Smooth muscle cell (in vitro differentiated cells): ENCODE measurements around the gene HCN4. TPM values are rescaled to one million over a fixed set of nuclear protein-coding genes. Genes with fewer than 3 reads are reported as not detected.

ENCODE experiments used
- DNase-seq: peaks from one replicate; lab custom pipeline; 2025; ENCODE audit not compliant: unreplicated experiment; lab: John Stamatoyannopoulos, UW
- H2AFZ ChIP-seq: fragments of 200-600 bp; sonication (generic); 2 replicates; pipeline ENCODE4 v1.6.0; 2016; ENCODE audit warnings: antibody characterized with exemption, low read depth, mild to moderate bottlenecking
- H3F3A ChIP-seq: fragments of 200-600 bp; sonication (generic); 2 replicates; pipeline ENCODE4 v1.6.0; 2017; ENCODE audit warnings: antibody characterized with exemption, low read depth
- H3K27ac ChIP-seq: fragments of 200-600 bp; sonication (generic); 2 replicates; pipeline ENCODE4 v1.5.1; 2016; ENCODE audit warnings: low read depth, mild to moderate bottlenecking
- H3K27me3 ChIP-seq: fragments of 200-600 bp; sonication (generic); 2 replicates; pipeline ENCODE4 v1.6.1; 2016; ENCODE audit warnings: low read depth, mild to moderate bottlenecking
- H3K36me3 ChIP-seq: fragments of 200-600 bp; sonication (generic); 2 replicates; pipeline ENCODE4 v1.5.1; 2016; ENCODE audit warnings: low read depth
- H3K4me1 ChIP-seq: fragments of 200-600 bp; sonication (generic); 2 replicates; pipeline ENCODE4 v1.5.1; 2016; ENCODE audit warnings: low read depth
- H3K4me2 ChIP-seq: fragments of 200-600 bp; sonication (generic); 2 replicates; pipeline ENCODE4 v1.6.0; 2016; ENCODE audit warnings: mild to moderate bottlenecking
- H3K4me3 ChIP-seq: fragments of 200-600 bp; sonication (generic); 2 replicates; pipeline ENCODE4 v1.5.1; 2016; ENCODE audit warnings: mild to moderate bottlenecking
- H3K79me2 ChIP-seq: fragments of 200-600 bp; sonication (generic); 2 replicates; pipeline ENCODE4 v1.6.0; 2016; ENCODE audit warnings: low read depth, mild to moderate bottlenecking
- H3K9ac ChIP-seq: fragments of 200-600 bp; sonication (generic); 2 replicates; pipeline ENCODE4 v1.6.0; 2016; ENCODE audit warnings: low read depth
- H3K9me3 ChIP-seq: fragments of 200-600 bp; sonication (generic); replicated peaks from 2 replicates; pipeline ENCODE4 v1.5.1; 2016; ENCODE audit warnings: low read depth
- H4K20me1 ChIP-seq: fragments of 200-600 bp; sonication (generic); 2 replicates; pipeline ENCODE4 v1.6.0; 2016; ENCODE audit warnings: low read depth
- WGBS: methylation state at CpG from one replicate; pipeline ENCODE4 v1.1.7; 2016; ENCODE audit warnings: low lambda C conversion rate; 5-methylcytosine and 5-hydroxymethylcytosine counted together
- polyA plus RNA-seq: library from polyadenylated mRNA; unstranded; fragments of >200 nt; fragmentation: Nextera tagmentation; extraction: Ambion mirVana; gene quantifications from 2 replicates; pipeline ENCODE4 v1.2.1, GENCODE V29; 2016
- total RNA-seq: library from RNA; depleted of rRNA; stranded (reverse); fragments of >200 nt; gene quantifications from 2 replicates; pipeline ENCODE4 v1.2.3, GENCODE V29; 2014
- TF ChIP-seq, protein P1 (sequence below): fragments of 200-600 bp; sonication (generic); IDR thresholded peaks from 2 replicates; pipeline ENCODE4 v1.5.1; 2017; ENCODE audit warnings: borderline replicate concordance, mild to moderate bottlenecking, antibody characterized with exemption; ENCODE audit not compliant: insufficient read depth, poor library complexity, severe bottlenecking

The HCN4 gene
- total and polyA plus RNA-seq, 2 experiments from 2014 or later, result 0.07 TPM; not detected in 1

- Histone ChIP-seq H3K79me2 (no peaks in the 10 kb centered on the region), H3K4me2 (no peak overlapping the region), H3K27me3 (no peaks in the 10 kb centered on the region), H3K27ac (no peak overlapping the region), H2AFZ (no peak overlapping the region), H3F3A (no peaks in the 10 kb centered on the region), H3K36me3 (no peaks in the 10 kb centered on the region), H3K9ac (no peak overlapping the region), H3K9me3 (no peaks in the 10 kb centered on the region), H3K4me1 (no peaks in the 10 kb centered on the region), H3K4me3 (no peak overlapping the region), H4K20me1 (no peaks in the 10 kb centered on the region)
- WGBS, result 95% methylated on average over 1 of the region's 1 CpG
- DNase-seq, result no peak
- TF ChIP-seq, protein P1, sequence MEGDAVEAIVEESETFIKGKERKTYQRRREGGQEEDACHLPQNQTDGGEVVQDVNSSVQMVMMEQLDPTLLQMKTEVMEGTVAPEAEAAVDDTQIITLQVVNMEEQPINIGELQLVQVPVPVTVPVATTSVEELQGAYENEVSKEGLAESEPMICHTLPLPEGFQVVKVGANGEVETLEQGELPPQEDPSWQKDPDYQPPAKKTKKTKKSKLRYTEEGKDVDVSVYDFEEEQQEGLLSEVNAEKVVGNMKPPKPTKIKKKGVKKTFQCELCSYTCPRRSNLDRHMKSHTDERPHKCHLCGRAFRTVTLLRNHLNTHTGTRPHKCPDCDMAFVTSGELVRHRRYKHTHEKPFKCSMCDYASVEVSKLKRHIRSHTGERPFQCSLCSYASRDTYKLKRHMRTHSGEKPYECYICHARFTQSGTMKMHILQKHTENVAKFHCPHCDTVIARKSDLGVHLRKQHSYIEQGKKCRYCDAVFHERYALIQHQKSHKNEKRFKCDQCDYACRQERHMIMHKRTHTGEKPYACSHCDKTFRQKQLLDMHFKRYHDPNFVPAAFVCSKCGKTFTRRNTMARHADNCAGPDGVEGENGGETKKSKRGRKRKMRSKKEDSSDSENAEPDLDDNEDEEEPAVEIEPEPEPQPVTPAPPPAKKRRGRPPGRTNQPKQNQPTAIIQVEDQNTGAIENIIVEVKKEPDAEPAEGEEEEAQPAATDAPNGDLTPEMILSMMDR, result no peak
Measured at GRCh38 chr15:73291441-73291840, 77.3 kb downstream of the HCN4 start.

GRCh38 chr15:73287019-73287418 is 81.7 kb downstream of the HCN4 start:
- 83% methylated on average over 1 of the region's 1 CpG for WGBS

GRCh38 chr15:73286311-73286710 is 82.4 kb downstream of the HCN4 start:
- Histone ChIP-seq H3K4me3 (no peak overlapping the region), H3K27ac (no peak overlapping the region), H4K20me1 (no peaks in the 10 kb centered on the region), H3K9me3 (no peaks in the 10 kb centered on the region), H3K27me3 (no peaks in the 10 kb centered on the region), H3K9ac (no peak overlapping the region), H3K36me3 (no peaks in the 10 kb centered on the region), H3F3A (no peaks in the 10 kb centered on the region), H3K79me2 (no peaks in the 10 kb centered on the region), H3K4me1 (no peaks in the 10 kb centered on the region), H3K4me2 (no peak overlapping the region), H2AFZ (no peak overlapping the region)
- no peak for DNase-seq
- TF ChIP-seq, protein P1, result no peak
- 77% methylated on average over 2 of the region's 2 CpGs for WGBS

More at GRCh38 chr15:73287019-73287418, 81.7 kb downstream of the HCN4 start:
- H3K4me1 ChIP-seq, result no peaks in the 10 kb centered on the region
- no peak for DNase-seq
- no peak overlapping the region for H3K27ac ChIP-seq
- H3F3A ChIP-seq, result no peaks in the 10 kb centered on the region
- no peak overlapping the region for H3K4me2 ChIP-seq
- H2AFZ ChIP-seq, result no peak overlapping the region
- H3K9ac ChIP-seq, result no peak overlapping the region
- H3K79me2 ChIP-seq, result no peaks in the 10 kb centered on the region
- no peaks in the 10 kb centered on the region for H4K20me1 ChIP-seq
- TF ChIP-seq, protein P1, result no peak
- no peaks in the 10 kb centered on the region for H3K9me3 ChIP-seq
- H3K36me3 ChIP-seq, result no peaks in the 10 kb centered on the region
- no peak overlapping the region for H3K4me3 ChIP-seq
- H3K27me3 ChIP-seq, result no peaks in the 10 kb centered on the region

GRCh38 chr15:73284090-73284716 is 84.6 kb downstream of the HCN4 start:
- Histone ChIP-seq H3K9ac (no peak overlapping the region), H3K27ac (no peak overlapping the region), H3K9me3 (no peaks in the 10 kb centered on the region), H2AFZ (no peak overlapping the region), H3K79me2 (no peaks in the 10 kb centered on the region), H3K27me3 (no peaks in the 10 kb centered on the region), H3K4me3 (no peak overlapping the region), H3K4me1 (no peaks in the 10 kb centered on the region), H4K20me1 (no peaks in the 10 kb centered on the region), H3K36me3 (no peaks in the 10 kb centered on the region), H3F3A (no peaks in the 10 kb centered on the region), H3K4me2 (no peak overlapping the region)
- TF ChIP-seq, protein P1, result peak; percentile 15
- no peak for DNase-seq
- 78% methylated on average over 3 of the region's 3 CpGs for WGBS
